Mucosa of gallbladder (tissue), 1 donor: ENCODE measurements around the gene STRADA. TPM values are rescaled to one million over a fixed set of nuclear protein-coding genes. Genes with fewer than 3 reads are reported as not detected.
"Not testable (repeated sequence)": the region's sequence is repeated elsewhere in the genome, so short reads cannot be mapped to it uniquely, and the experiment has no call there.

Source experiments
- DNase-seq: peaks from one replicate; pipeline ENCODE4 v3.0.0-alpha.2; 2020; ENCODE audit warnings: low spot score
- total RNA-seq: library from RNA; stranded (reverse); gene quantifications from one replicate; pipeline ENCODE4 v1.2.1, GENCODE V29; 2021
- donor health status: DM: no; HTN: no; CAD: no.

Gene STRADA
- total RNA-seq, 1 donor from 2014 or later = 28.5 TPM

DNA sequence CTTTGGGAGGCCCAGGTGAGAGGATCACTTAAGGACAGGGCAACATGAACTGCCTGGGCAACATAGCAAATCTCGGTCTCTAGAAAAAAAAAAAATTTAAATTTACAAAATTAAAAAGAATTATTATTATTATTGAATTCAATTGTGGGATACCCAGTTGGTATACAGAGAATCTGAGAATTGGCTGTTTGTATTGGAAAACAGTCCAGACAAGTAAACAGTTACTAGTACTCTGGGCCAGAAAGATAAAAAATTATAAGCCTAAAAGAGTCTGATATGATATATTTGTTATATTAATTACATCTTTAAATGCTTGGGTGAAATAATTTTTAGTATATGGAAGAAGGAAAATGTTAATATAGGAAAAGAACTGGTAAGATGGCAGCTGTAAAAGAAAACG lies 16.8 kb upstream of the STRADA start:
- DNase-seq = no peak

GRCh38 chr17:63754046-63754445 lies 12.4 kb upstream of the STRADA start:
- no peak for DNase-seq

GRCh38 chr17:63753215-63753614 lies 11.6 kb upstream of the STRADA start:
- no peak for DNase-seq

GRCh38 chr17:63752707-63753106 lies 11.1 kb upstream of the STRADA start:
- DNase-seq = no peak

DNA sequence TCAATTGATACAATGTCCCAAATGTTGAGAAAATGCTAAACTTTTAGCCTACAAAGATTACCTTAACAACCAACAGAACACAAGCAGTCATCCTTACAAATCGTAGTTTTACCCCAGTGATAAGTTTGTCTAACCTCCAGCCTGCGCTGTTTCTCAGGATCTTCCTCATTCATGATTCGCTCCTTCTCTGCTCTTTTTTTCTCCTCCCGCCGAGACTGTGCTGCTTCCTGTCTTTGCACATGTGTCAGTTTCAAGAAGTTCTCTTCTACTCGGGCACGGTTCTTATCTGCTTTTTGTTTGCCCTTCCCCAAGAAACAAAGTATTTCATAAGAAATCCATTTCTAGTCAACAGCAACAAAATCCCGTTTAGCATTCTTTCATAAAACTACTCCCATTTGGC lies 10.2 kb upstream of the STRADA start:
- DNase-seq = no peak

- DNase-seq = no peak
Measured at GRCh38 chr17:63741143-63741407, 524 bp downstream of the STRADA start.

DNA sequence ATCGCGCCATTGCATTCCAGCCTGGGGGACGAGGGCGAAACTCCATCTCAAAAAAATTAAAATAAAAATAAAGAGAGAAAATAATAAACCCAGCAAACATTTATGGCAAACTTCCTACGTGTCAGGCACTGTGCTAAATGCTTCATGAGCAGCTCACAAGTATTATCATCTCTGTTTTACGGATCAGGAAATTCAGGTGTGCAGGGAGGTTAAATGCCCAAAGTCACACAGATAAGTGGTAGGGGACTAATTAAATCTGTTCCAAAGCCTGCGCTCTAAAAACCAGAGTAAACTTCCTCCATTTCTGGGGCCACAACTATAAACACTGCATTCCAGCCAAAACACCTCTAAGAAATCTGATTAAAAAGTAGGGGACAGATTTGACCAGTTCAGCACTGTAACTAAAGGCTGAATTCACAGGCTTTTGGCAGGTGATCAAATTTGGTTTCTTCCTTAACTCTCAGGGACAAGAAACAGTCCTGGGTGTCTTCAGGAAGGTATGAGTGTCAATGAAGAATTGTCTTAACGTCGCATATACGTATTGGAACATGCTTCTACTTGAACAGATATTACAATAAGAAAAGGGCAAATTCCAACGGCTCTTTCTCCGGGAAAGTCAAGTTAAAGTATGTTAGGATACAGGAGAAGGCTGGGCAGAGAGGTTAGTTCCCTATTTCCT lies 996 bp downstream of the STRADA start:
- DNase-seq = no peak

DNA sequence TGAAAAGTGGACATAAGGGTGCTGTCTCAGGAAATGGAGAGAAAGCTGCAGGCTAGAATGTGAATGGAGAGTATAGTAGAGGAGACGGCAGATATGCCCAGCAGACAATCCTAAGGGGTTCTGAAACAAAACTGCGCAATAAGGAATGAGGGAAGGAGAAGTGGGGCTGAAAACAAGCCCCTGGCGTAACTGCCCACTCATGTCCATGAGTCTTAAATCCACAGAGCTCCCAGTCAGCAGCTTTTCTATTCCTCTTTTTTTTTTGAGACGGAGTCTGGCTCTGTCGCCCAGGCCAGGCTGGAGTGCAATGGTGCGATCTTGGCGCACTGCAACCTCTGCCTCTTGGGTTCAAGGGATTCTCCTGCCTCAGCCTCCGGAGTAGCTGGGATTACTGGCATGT lies 5.9 kb downstream of the STRADA start:
- DNase-seq = no peak

GRCh38 chr17:63722403-63722802 lies 19.2 kb downstream of the STRADA start:
- no peak for DNase-seq

GRCh38 chr17:63720194-63720593 lies 21.4 kb downstream of the STRADA start:
- DNase-seq = not testable (repeated sequence)

GRCh38 chr17:63718988-63719387 lies 22.6 kb downstream of the STRADA start:
- DNase-seq = no peak

GRCh38 chr17:63716426-63716825 lies 25.2 kb downstream of the STRADA start:
- DNase-seq = no peak

GRCh38 chr17:63714550-63715277 lies 26.9 kb downstream of the STRADA start:
- no peak for DNase-seq

GRCh38 chr17:63709110-63709509 lies 32.5 kb downstream of the STRADA start:
- no peak for DNase-seq

- no peak for DNase-seq
Measured at GRCh38 chr17:63707151-63707550, 34.4 kb downstream of the STRADA start.

DNA sequence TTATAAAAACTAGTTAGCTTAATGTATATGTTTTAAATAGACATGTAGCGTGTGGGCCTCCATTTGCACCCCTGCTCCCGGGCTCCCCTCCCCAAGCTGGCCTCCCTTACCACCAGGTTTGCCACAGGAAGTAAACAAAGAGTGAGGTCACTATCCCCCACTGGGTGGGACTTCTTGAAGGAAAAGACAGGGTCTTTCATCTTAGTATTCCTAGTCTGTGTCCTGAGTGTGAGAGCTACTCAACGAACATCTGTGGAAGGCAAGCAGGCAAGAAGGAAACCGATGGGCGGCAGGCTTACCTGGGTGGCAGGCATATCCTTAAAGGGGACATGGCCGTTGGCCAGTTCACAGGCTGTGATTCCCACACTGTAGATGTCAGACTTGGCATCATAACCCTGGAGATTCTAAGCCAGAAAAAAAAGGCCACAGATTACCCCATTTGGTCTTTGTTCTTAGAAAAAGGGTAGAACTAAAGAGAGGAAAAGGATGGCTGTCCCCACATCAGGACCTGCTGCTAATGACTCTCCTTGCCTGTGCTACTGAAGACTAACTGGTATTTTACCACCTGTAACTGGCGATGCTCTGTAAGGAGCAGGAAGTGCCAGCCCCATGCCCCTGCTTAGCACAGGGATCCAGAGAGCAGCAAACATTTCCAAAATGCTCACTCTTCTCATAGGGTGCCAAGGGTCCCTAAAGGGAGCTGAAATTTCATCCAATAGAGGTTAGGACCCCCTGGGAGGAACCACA lies 35.1 kb downstream of the STRADA start:
- no peak for DNase-seq

DNA sequence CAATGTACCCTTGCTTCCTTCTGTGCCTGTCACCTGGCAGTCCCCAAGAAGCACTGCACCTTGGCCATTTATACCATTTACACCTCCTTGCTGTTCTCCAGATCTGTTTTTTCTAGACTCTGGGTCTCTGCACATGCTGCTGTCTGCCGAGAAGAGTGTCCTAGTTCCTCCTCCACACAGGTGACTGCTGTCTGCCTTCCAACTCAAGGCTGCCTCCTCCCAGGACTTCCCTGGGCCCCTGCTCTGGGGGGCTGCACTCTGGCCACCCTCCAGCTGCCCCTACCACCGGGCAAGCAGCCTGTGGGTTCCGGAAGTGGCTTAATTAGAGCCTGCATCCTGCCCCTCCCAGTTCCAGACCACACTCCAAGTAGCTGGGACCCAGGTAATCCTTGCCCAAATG lies 35.9 kb downstream of the STRADA start:
- DNase-seq = no peak

- no peak for DNase-seq
Measured at GRCh38 chr17:63704836-63705235, 36.8 kb downstream of the STRADA start.

- no peak for DNase-seq
Measured at GRCh38 chr17:63704259-63704576, 37.4 kb downstream of the STRADA start.

DNA sequence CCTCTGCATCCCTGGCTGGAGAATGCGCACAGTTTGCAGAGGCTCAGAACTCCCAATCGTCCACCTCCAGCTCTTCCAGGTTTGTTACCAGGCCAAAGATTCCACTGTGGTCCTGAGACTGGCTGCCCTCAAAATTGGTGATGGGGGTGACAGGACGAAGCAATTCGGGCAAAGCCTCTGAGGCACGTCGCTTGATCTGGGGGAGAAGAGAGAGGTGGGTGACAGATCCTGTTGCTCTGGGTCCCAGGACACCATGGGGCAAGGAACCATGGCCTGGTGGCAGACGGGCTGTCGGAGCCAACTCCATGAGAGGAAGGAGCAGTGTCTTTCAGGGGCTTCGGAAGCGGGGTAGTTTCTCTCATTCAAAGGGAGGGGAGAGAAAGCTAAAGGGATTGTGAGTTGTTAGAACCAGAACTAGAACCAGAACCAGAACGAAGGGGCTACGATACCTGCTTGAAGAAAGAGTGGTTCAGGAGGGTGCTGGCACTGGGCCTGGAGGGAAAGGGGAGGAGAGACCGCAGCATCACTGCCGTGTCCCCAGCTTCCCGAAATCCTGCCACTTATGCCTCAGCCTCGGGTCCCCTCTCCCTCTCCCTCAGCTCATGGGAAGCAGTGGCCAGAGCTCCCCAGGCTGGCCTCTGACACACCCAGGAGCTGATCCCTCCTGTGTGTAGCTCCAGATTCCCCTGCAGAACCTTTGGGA lies 37.9 kb downstream of the STRADA start:
- no peak for DNase-seq

- no peak for DNase-seq
Measured at GRCh38 chr17:63703029-63703428, 38.6 kb downstream of the STRADA start.

DNA sequence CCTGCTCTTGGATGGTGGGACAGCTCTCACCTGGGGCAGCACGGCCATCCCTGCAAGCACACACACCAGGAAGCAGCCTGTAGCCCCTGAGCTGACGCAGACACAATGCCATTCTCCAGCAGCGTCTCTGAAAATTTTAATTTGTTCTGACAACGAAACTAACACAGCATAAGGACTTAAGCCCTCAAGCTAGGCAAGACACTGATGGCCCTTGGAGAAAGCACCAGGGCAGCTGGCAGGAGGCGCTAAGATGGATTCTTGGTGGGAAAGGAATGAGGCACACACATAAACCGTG lies 38.9 kb downstream of the STRADA start:
- no peak for DNase-seq
